DND-41 (cell line): Measurements from ENCODE around the gene PTPRN2.

ENCODE experiments used
- ATAC-seq: fragments of 200-7000 bp; cut with Tn5 transposase; 3 replicates; pipeline ENCODE4 v1.9.1; 2021; ENCODE audit warnings: low read depth; ENCODE audit not compliant: insufficient read depth
- DNase-seq: peaks from one replicate; pipeline ENCODE4 v3.0.0-alpha.2; 2020
- H2AFZ ChIP-seq: 2 replicates; pipeline ENCODE4 v1.6.0; 2012; ENCODE audit warnings: low read depth, low read length
- H3K27ac ChIP-seq: 2 replicates; pipeline ENCODE4 v1.5.1; 2012; ENCODE audit warnings: low read length, inconsistent platforms
- H3K27me3 ChIP-seq: fragments of 200-600 bp; sonication (generic); 2 replicates; pipeline ENCODE4 v1.6.0; 2012; ENCODE audit warnings: low read length, mild to moderate bottlenecking, inconsistent platforms; ENCODE audit not compliant: insufficient read depth, poor library complexity
- H3K36me3 ChIP-seq: 2 replicates; pipeline ENCODE4 v1.5.1; 2012; ENCODE audit warnings: low read length, inconsistent platforms; ENCODE audit not compliant: insufficient read depth
- H3K4me1 ChIP-seq: 2 replicates; pipeline ENCODE4 v1.5.1; 2012; ENCODE audit warnings: mild to moderate bottlenecking, low read length; ENCODE audit not compliant: insufficient read depth
- H3K4me2 ChIP-seq: 2 replicates; pipeline ENCODE4 v1.6.0; 2012; ENCODE audit warnings: mild to moderate bottlenecking, moderate library complexity, low read length, inconsistent platforms; ENCODE audit not compliant: insufficient read depth
- H3K4me3 ChIP-seq, 2 experiments: fragments of 200-600 bp in 1 of 2; shearing (Covaris generic) in 1 of 2; 2 replicates each; pipeline ENCODE4 v1.5.1; 2012 to 2016; ENCODE audit warnings: inconsistent platforms in 2 of 2, low read length in 2 of 2, mild to moderate bottlenecking in 2 of 2, low read depth in 1 of 2, moderate library complexity in 1 of 2
- H3K79me2 ChIP-seq: 2 replicates; pipeline ENCODE4 v1.6.0; 2012; ENCODE audit warnings: low read length, inconsistent platforms; ENCODE audit not compliant: insufficient read depth
- H3K9ac ChIP-seq: 2 replicates; pipeline ENCODE4 v1.6.0; 2012; ENCODE audit warnings: low read depth, mild to moderate bottlenecking, inconsistent platforms, low read length, moderate library complexity
- H3K9me3 ChIP-seq: 2 replicates; pipeline ENCODE4 v1.5.1; 2012; ENCODE audit warnings: low read length, moderate library complexity, mild to moderate bottlenecking, inconsistent platforms; ENCODE audit not compliant: insufficient read depth, severe bottlenecking
- H4K20me1 ChIP-seq: 2 replicates; pipeline ENCODE4 v1.6.0; 2012; ENCODE audit warnings: low read length; ENCODE audit not compliant: insufficient read depth
- EZH2 ChIP-seq: IDR thresholded peaks from 3 replicates; pipeline ENCODE4 v1.6.1; 2012; ENCODE audit warnings: borderline replicate concordance, low read depth, mild to moderate bottlenecking, moderate library complexity, low read length, inconsistent platforms; ENCODE audit not compliant: severe bottlenecking
- TF ChIP-seq, protein P1 (sequence below): IDR thresholded peaks from 2 replicates; pipeline ENCODE4 v1.5.1; 2012; ENCODE audit warnings: borderline replicate concordance, low read length, moderate library complexity, mild to moderate bottlenecking; ENCODE audit not compliant: poor library complexity, severe bottlenecking; ENCODE audit errors: extremely low read depth

PTPRN2 gene

DNA sequence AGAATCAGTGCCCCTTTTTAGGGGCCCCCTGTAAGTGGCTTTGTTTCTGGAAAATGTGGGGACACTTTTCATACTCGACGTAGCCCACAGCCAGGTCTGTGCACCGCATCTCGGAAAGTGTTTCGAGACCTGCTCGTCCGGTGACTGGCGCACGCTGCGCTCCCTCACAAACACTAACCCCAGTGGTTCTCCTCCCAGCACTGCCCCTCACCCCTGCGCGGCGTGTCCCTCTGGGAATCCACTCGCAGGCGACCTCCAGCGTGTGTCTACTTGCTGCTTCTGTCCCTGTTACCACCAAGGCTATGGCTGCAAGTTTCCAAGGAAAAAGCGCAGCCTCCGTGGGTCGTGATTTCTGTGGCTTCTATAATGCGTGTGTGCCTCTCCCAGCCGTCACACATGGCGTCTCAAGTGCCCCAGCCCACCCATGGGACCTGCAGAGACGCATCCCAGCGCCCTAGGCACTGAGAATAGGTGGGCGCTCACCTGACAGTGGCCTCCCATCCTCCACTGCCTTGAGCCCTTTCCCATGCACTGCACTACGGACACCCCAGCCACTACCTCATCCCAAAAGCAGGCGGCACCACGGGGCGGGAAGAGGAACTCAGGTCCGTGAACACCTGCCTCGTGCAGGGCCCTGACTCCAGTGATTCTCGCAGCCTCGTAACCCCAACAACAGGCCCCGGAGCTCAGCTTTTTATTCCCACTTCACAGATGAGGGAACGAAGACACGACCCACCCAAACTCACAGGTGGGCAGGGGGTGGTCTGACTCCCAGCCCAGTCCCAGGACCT is 49.3 kb downstream of the PTPRN2 start:
- Histone ChIP-seq H2AFZ (no peak overlapping the region), H3K4me1 (no peaks in the 10 kb centered on the region), H3K27ac (no peak overlapping the region), H3K36me3 (no peaks in the 10 kb centered on the region), H3K9me3 (no peaks in the 10 kb centered on the region), H3K9ac (no peak overlapping the region), H3K4me2 (no peak overlapping the region), H3K79me2 (no peaks in the 10 kb centered on the region), H3K27me3 (peaks cover 4% of the 10 kb centered on the region), H3K4me3 (no peak overlapping the region), H4K20me1 (no peaks in the 10 kb centered on the region)
- TF ChIP-seq EZH2: no peak
- TF ChIP-seq, protein P1, sequence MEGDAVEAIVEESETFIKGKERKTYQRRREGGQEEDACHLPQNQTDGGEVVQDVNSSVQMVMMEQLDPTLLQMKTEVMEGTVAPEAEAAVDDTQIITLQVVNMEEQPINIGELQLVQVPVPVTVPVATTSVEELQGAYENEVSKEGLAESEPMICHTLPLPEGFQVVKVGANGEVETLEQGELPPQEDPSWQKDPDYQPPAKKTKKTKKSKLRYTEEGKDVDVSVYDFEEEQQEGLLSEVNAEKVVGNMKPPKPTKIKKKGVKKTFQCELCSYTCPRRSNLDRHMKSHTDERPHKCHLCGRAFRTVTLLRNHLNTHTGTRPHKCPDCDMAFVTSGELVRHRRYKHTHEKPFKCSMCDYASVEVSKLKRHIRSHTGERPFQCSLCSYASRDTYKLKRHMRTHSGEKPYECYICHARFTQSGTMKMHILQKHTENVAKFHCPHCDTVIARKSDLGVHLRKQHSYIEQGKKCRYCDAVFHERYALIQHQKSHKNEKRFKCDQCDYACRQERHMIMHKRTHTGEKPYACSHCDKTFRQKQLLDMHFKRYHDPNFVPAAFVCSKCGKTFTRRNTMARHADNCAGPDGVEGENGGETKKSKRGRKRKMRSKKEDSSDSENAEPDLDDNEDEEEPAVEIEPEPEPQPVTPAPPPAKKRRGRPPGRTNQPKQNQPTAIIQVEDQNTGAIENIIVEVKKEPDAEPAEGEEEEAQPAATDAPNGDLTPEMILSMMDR: no peak
- DNase-seq (no peak), ATAC-seq (no peak)

GRCh38 chr7:158537516-158537882 is 50.1 kb downstream of the PTPRN2 start:
- no peak overlapping the region for H3K4me3 ChIP-seq
- no peak overlapping the region for H2AFZ ChIP-seq
- H3K36me3 ChIP-seq: no peaks in the 10 kb centered on the region
- H3K27me3 ChIP-seq: peaks cover 4% of the 10 kb centered on the region
- no peak overlapping the region for H3K9ac ChIP-seq
- H3K27ac ChIP-seq: no peak overlapping the region
- H3K4me1 ChIP-seq: no peaks in the 10 kb centered on the region
- no peaks in the 10 kb centered on the region for H3K79me2 ChIP-seq
- TF ChIP-seq, protein P1: no peak
- TF ChIP-seq EZH2: no peak
- no peaks in the 10 kb centered on the region for H3K9me3 ChIP-seq
- DNase-seq (no peak), ATAC-seq (no peak)
- H4K20me1 ChIP-seq: no peaks in the 10 kb centered on the region
- no peak overlapping the region for H3K4me2 ChIP-seq

DNA sequence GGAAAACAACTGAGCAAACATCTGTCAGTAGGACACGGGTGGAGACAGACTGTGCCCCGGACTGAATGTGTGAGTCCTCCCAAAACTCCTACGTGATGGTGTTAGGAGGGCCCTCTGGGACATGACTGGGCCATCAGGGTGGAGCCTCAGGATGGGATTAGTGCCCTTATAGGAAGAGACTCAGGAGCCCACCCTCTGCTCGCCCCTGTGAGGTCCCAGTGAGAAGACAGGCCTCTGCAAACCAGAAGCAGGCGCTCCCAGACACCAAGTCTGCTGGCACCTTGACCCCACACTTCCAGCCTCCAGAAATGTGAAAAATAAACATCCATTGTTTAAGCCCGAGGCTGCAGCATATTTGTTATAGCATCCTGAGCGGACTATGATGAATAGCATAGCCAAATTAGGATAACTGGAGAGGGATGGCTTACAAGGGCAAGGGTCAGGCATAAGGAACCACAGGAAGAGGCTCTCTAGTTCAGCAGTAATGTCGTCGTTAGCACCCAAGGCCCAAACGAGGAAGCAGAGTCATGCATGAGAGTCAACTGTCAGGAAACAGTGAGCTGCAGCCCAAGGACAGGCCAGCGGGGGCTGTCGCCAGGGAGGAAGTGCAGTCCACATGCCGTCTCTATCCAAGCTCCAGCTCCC is 50.6 kb downstream of the PTPRN2 start:
- H4K20me1 ChIP-seq: no peaks in the 10 kb centered on the region
- H3K36me3 ChIP-seq: no peaks in the 10 kb centered on the region
- H3K9me3 ChIP-seq: no peaks in the 10 kb centered on the region
- no peak for TF ChIP-seq EZH2
- TF ChIP-seq, protein P1: no peak
- no peaks in the 10 kb centered on the region for H3K4me1 ChIP-seq
- H3K9ac ChIP-seq: no peak overlapping the region
- no peak overlapping the region for H3K4me2 ChIP-seq
- peaks cover 4% of the 10 kb centered on the region for H3K27me3 ChIP-seq
- no peaks in the 10 kb centered on the region for H3K79me2 ChIP-seq
- no peak overlapping the region for H3K4me3 ChIP-seq
- ATAC-seq: no peak
- DNase-seq: no peak
- H2AFZ ChIP-seq: no peak overlapping the region
- no peak overlapping the region for H3K27ac ChIP-seq
